Natural killer cell (primary cell): ENCODE data around the gene RIIAD1. TPM values are rescaled to one million over a fixed set of nuclear protein-coding genes. Genes with fewer than 3 reads are reported as not detected.
A peak's percentile ranks its signal among the peaks of the same experiment; 100 is the strongest.

Source experiments
- ATAC-seq, 3 donors: fragments of 150-1000 bp in 2 of 3; fragments of 200-7000 bp in 1 of 3; cut with Tn5 transposase; 1 replicate in 1 of 3; 2 replicates in 2 of 3; pipeline ENCODE4 v1.10.0; 2021; ENCODE audit warnings: mild to moderate bottlenecking in 2 of 3, moderate library complexity in 2 of 3
- DNase-seq, 2 donors: peaks; one replicate each; pipeline versions ENCODE4 v3.0.0 to v3.0.0-alpha.2; 2013 to 2021; ENCODE audit warnings: mixed read lengths in 1 of 2
- H3K27ac ChIP-seq: one replicate; pipeline ENCODE4 v1.5.1; 2013; ENCODE audit warnings: mild to moderate bottlenecking, low read length
- H3K27me3 ChIP-seq: one replicate; pipeline ENCODE4 v1.6.1; 2013; ENCODE audit warnings: low read length; ENCODE audit not compliant: control insufficient read depth, insufficient read depth
- H3K36me3 ChIP-seq: one replicate; pipeline ENCODE4 v1.6.1; 2013; ENCODE audit warnings: low read length; ENCODE audit not compliant: control insufficient read depth, insufficient read depth
- H3K4me1 ChIP-seq: one replicate; pipeline ENCODE4 v1.6.1; 2013; ENCODE audit warnings: low read length; ENCODE audit not compliant: control insufficient read depth, insufficient read depth
- H3K4me3 ChIP-seq: one replicate; pipeline ENCODE4 v1.5.1; 2013; ENCODE audit warnings: low read length
- H3K9me3 ChIP-seq: one replicate; pipeline ENCODE4 v1.6.1; 2013; ENCODE audit warnings: low read length; ENCODE audit not compliant: control insufficient read depth, insufficient read depth
- H3K27ac Mint-ChIP-seq, 2 donors: one replicate each; pipeline ENCODE4 v1.8.0; 2022; ENCODE audit warnings: mild to moderate bottlenecking in 2 of 2, mixed read lengths in 2 of 2, moderate library complexity in 1 of 2
- H3K27me3 Mint-ChIP-seq, 2 donors: one replicate each; pipeline ENCODE4 v1.8.0; 2022; ENCODE audit warnings: low read depth in 2 of 2, mixed read lengths in 2 of 2
- H3K36me3 Mint-ChIP-seq: one replicate; pipeline ENCODE4 v1.8.0; 2022; ENCODE audit warnings: mixed read lengths
- H3K4me1 Mint-ChIP-seq, 2 donors: one replicate each; pipeline ENCODE4 v1.8.0; 2022; ENCODE audit warnings: mixed read lengths in 2 of 2
- H3K4me3 Mint-ChIP-seq: one replicate; pipeline ENCODE4 v1.8.0; 2022; ENCODE audit warnings: mild to moderate bottlenecking, moderate library complexity, mixed read lengths
- H3K9me3 Mint-ChIP-seq, 2 donors: one replicate each; pipeline ENCODE4 v1.8.0; 2022; ENCODE audit warnings: mixed read lengths in 2 of 2
- CTCF ChIP-seq: fragments of 200-600 bp; IDR thresholded peaks from one replicate; pipeline ENCODE4 v1.8.0; 2022; ENCODE audit warnings: antibody characterized with exemption
- WGBS: methylation state at CpG from one replicate; pipeline ENCODE4 v1.1.7; 2013; ENCODE audit warnings: missing lambda C conversion rate; ENCODE audit not compliant: insufficient coverage; 5-methylcytosine and 5-hydroxymethylcytosine counted together
- intact Hi-C: fragments of 100-400 bp; cut with micrococcal nuclease; formaldehyde crosslinking; loops from one replicate; pipeline ENCODE4 v1.14.2; 2022
- total RNA-seq, 4 donors: library from RNA; stranded (reverse); fragments of 120-200 nt in 1 of 4; gene quantifications; one replicate each; pipeline versions ENCODE4 v1.2.3 to v1.2.4, GENCODE V29; 2013 to 2022

RIIAD1 gene
- total RNA-seq, 3 donors from 2014 or later (not counting 1 experiment from before 2014, with no cell fraction given) = not detected

GRCh38 chr1:151702936-151703335 lies 18.4 kb upstream of the RIIAD1 start:
- Histone ChIP-seq H3K9me3 (no peaks in the 10 kb centered on the region), H3K27ac (no peak overlapping the region), H3K4me3 (no peak overlapping the region), H3K27me3 (no peaks in the 10 kb centered on the region), H3K36me3 (peaks cover 29% of the 10 kb centered on the region), H3K4me1 (peaks cover 7% of the 10 kb centered on the region)
- no peak for TF ChIP-seq CTCF
- Mint-ChIP-seq H3K36me3 (peaks cover 12% of the 10 kb centered on the region), H3K27me3 (peaks cover 0 to 3% of the 10 kb centered on the region in 2 donors), H3K27ac (peak overlapping the region in 1 of 2 donors; percentile 68), H3K9me3 (no peaks in the 10 kb centered on the region), H3K4me3 (no peak overlapping the region), H3K4me1 (peaks cover 0 to 25% of the 10 kb centered on the region in 2 donors)
- no peak for ATAC-seq
- intact Hi-C loops = no loop called here
- DNase-seq = no peak
- 59% methylated on average over 8 of the region's 8 CpGs for WGBS

- Mint-ChIP-seq H3K4me3 (no peak overlapping the region), H3K27ac (peak overlapping the region in 1 of 2 donors; percentile 68), H3K9me3 (no peaks in the 10 kb centered on the region), H3K27me3 (peaks cover 0 to 3% of the 10 kb centered on the region in 2 donors), H3K4me1 (peaks cover 0 to 25% of the 10 kb centered on the region in 2 donors), H3K36me3 (peaks cover 12% of the 10 kb centered on the region)
- H3K36me3 ChIP-seq = peaks cover 21% of the 10 kb centered on the region
- ATAC-seq (no peak), DNase-seq (no peak)
- WGBS = 45% methylated on average over 17 of the region's 17 CpGs
- no peaks in the 10 kb centered on the region for H3K9me3 ChIP-seq
- TF ChIP-seq CTCF = no peak
- no peak overlapping the region for H3K4me3 ChIP-seq
- H3K27me3 ChIP-seq = no peaks in the 10 kb centered on the region
- H3K27ac ChIP-seq = no peak overlapping the region
- H3K4me1 ChIP-seq = peaks cover 7% of the 10 kb centered on the region
- intact Hi-C loops = no loop called here
These were observed 17.5 kb upstream of the RIIAD1 start for GRCh38 chr1:151703813-151704212.

- Histone ChIP-seq H3K4me1 (peaks cover 7% of the 10 kb centered on the region), H3K27me3 (no peaks in the 10 kb centered on the region), H3K27ac (no peak overlapping the region), H3K4me3 (no peak overlapping the region), H3K9me3 (no peaks in the 10 kb centered on the region), H3K36me3 (peaks cover 17% of the 10 kb centered on the region)
- Mint-ChIP-seq H3K36me3 (peaks cover 12% of the 10 kb centered on the region), H3K9me3 (no peaks in the 10 kb centered on the region), H3K4me1 (peaks cover 0 to 25% of the 10 kb centered on the region in 2 donors), H3K27me3 (peaks cover 0 to 3% of the 10 kb centered on the region in 2 donors), H3K27ac (no peak overlapping the region), H3K4me3 (no peak overlapping the region)
- TF ChIP-seq CTCF = no peak
- no peak for DNase-seq
- no peak for ATAC-seq
- intact Hi-C loops = no loop called here
- 83% methylated on average over 4 of the region's 4 CpGs for WGBS
These were observed 17.1 kb upstream of the RIIAD1 start for GRCh38 chr1:151704246-151704645.

- H3K36me3 Mint-ChIP-seq = peaks cover 7% of the 10 kb centered on the region
- WGBS = 94% methylated on average over 7 of the region's 7 CpGs
- Histone ChIP-seq H3K4me1 (peaks cover 7% of the 10 kb centered on the region), H3K27ac (no peak overlapping the region), H3K9me3 (no peaks in the 10 kb centered on the region), H3K36me3 (peaks cover 9% of the 10 kb centered on the region), H3K4me3 (no peak overlapping the region), H3K27me3 (no peaks in the 10 kb centered on the region)
- H3K9me3 Mint-ChIP-seq = no peaks in the 10 kb centered on the region
- DNase-seq (no peak), ATAC-seq (no peak)
- no peak overlapping the region for H3K27ac Mint-ChIP-seq
- H3K4me3 Mint-ChIP-seq = no peak overlapping the region
- intact Hi-C loops = no loop called here
- TF ChIP-seq CTCF = no peak
- H3K4me1 Mint-ChIP-seq = peaks cover 0 to 25% of the 10 kb centered on the region in 2 donors
- peaks cover 0 to 3% of the 10 kb centered on the region in 2 donors for H3K27me3 Mint-ChIP-seq
These were observed 16.2 kb upstream of the RIIAD1 start for GRCh38 chr1:151705146-151705545.
